ENCODE data around the gene CDC25B. TPM values are rescaled to one million over a fixed set of nuclear protein-coding genes. Genes with fewer than 3 reads are reported as not detected.

CDC25B gene
- total and polyA plus RNA-seq, 10 of the 15 experiments (the other 5 are each of a cell fraction or from before 2014, with no cell fraction given) = 4.6 to 58.8 (median 24.6) TPM

- TF ChIP-seq KLF5 (IDR thresholded peaks at IDR 0.05; ENCODE audit: partially characterized antibody) = no peak
- no peak for TF ChIP-seq MTA3 (IDR thresholded peaks at IDR 0.05; ENCODE audit: borderline replicate concordance, low read length)
- no peak for TF ChIP-seq ZNF384 (IDR thresholded peaks at IDR 0.05; ENCODE audit: borderline replicate concordance, low read depth, low read length)
- no peak for TF ChIP-seq REST (IDR thresholded peaks at IDR 0.05; ENCODE audit: low read depth, low read length)
- TF ChIP-seq ETV6 (conservative IDR thresholded peaks at IDR 0.05 in 1 of 2, IDR thresholded peaks at IDR 0.05 in 1 of 2; ENCODE audit: borderline replicate concordance in 1 of 2, low read depth in 1 of 2) = no peak
These were observed 18.8 kb upstream of the CDC25B start (continued) for GRCh38 chr20:3777381-3777715.

DNA sequence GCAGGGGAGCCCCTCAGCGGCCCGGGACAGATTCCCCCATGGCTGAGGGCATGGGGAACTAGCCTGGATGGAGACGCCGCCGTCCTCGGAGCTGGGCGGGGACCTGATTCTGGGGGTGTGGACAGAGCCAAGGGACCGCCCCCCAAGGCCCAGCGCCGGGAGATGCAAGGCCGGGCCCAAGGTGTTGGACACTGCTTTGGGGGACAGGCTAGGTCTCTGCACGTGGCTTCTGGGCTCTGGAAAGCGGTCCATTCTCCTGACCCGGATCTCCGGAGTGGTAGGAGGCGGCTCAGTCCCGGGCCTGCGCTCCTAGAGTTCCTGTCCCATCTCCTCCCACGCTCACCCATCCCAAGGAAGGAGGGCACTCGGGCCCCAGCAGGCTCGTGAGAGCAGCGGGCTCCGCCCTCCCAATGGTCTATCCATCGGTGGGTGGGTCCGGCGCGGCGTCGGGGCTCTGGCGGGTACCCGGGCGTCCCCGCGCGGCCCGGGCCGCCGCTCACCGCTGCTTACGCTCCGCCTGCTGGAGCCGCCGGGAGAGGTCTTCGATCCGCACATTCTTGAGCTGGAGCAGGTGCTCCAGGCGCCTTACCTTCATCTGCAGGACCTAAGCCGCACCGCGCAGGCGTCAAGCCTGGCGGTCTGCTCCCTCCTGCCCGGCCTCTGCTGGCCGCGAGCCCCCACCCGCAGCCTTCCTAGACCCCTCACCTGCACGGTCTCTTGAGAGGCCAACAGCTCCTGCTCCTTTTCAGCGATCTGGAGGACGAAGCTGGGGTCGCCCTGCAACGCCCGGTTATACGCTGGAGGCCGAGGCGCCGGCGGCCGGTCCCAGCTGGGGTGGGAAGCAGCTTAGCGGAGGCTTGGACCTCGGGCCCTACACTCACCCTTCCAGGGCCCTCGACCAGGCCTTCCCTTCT is 18.1 kb upstream of the CDC25B start:
- ATAC-seq = peak; percentile 58
- H3K36me3 ChIP-seq (ENCODE audit: control insufficient read depth in 2 of 2, insufficient read depth in 2 of 2, low read length in 1 of 2) = no peaks in the 10 kb centered on the region
- intact Hi-C loops (cut with micrococcal nuclease; ENCODE audit: unreplicated experiment) = no loop called here
- FAIRE-seq = no peak
- ChIA-PET CTCF (interaction anchor here (0.6 to 4.2 kb wide), 6 partner anchors 10 to 101 kb away, joined by 3 to 26 read pairs (median 3); partner anchors contain the start of gene ADISSP), SMC1A (ENCODE audit: uncharacterized antibody, unreplicated experiment) (no interaction called here), POLR2A (interaction anchor here (1.0 to 1.2 kb wide), 2 partner anchors 9 to 21 kb away, joined by 3 to 4 read pairs; no protein-coding TSS in a partner anchor), RAD21 (ENCODE audit: unreplicated experiment) (interaction anchor here (0.6 to 0.9 kb wide), 2 partner anchors 11 to 43 kb away, joined by 3 read pairs; partner anchors contain the start of genes ADISSP and AP5S1)
- H3K79me2 ChIP-seq (ENCODE audit: control insufficient read depth, insufficient read depth, low read length) = no peaks in the 10 kb centered on the region
- BruUV-seq (replicated peaks) = no TSS peak
- in situ Hi-C loops (cut with MboI) = no loop called here
- no peak for TF ChIP-seq SMARCA5 (IDR thresholded peaks at IDR 0.05)
- no peak for TF ChIP-seq MLLT1 (IDR thresholded peaks at IDR 0.05)
- TF ChIP-seq JUNB (IDR thresholded peaks at IDR 0.05) = no peak
- TF ChIP-seq WRNIP1 (IDR thresholded peaks at IDR 0.05; ENCODE audit: borderline replicate concordance, low read depth, low read length) = no peak
- peak overlapping the region; percentile 99 for H3K4me2 ChIP-seq (ENCODE audit: control insufficient read depth, insufficient read depth)
- peak overlapping the region; percentile 8; the same call in 1 of the 2 replicates for H3K9ac ChIP-seq (ENCODE audit: control insufficient read depth, insufficient read depth, low read length)
- peak overlapping the region; percentile 55 for H3K4me3 ChIP-seq
- no peak overlapping the region for H3K27ac ChIP-seq (ENCODE audit: control insufficient read depth, insufficient read depth)
- no peaks in the 10 kb centered on the region; the same call in 2 of the 3 replicates for H3K9me3 ChIP-seq (replicated peaks; ENCODE audit: control insufficient read depth, insufficient read depth, low read length)
- no peak for DNase-seq (ENCODE audit: low read depth, low spot score)
- H3K27me3 ChIP-seq (replicated peaks in 1 of 2; ENCODE audit: control insufficient read depth in 2 of 2, insufficient read depth in 2 of 2, low read length in 1 of 2) = peaks cover 12 to 16% of the 10 kb centered on the region in 2 experiments
- H3K4me1 ChIP-seq (ENCODE audit: control insufficient read depth, insufficient read depth, low read length) = peaks cover 12% of the 10 kb centered on the region
- WGBS (ENCODE audit: insufficient coverage, insufficient replicate concordance, low lambda C conversion rate, missing lambda C conversion rate) = 11% methylated on average over 54 of the region's 70 CpGs
- no peaks in the 10 kb centered on the region for H4K20me1 ChIP-seq (ENCODE audit: control insufficient read depth, insufficient read depth)
- peak overlapping the region; percentile 83 for H2AFZ ChIP-seq (ENCODE audit: control insufficient read depth, low read depth, low read length)

Measured in GM12878 (cell line).